Stomach (tissue), 9 donors: Measurements from ENCODE around the gene GIPC2. TPM values are rescaled to one million over a fixed set of nuclear protein-coding genes. Genes with fewer than 3 reads are reported as not detected.

Experiments used
- DNase-seq, 2 donors: peaks; one replicate each; pipeline versions ENCODE4 v3.0.0 to v3.0.0-alpha.2; 2013 to 2019
- H3K27ac ChIP-seq, 5 donors: fragments of 200-600 bp in 4 of 5; sonication (generic) in 4 of 5; one replicate each; pipeline ENCODE4 v1.5.1; 2013 to 2019; ENCODE audit warnings: mild to moderate bottlenecking in 1 of 5, moderate library complexity in 1 of 5
- H3K27me3 ChIP-seq, 3 donors: fragments of 200-600 bp; sonication (generic); one replicate each; pipeline ENCODE4 v1.5.1; 2017 to 2019; ENCODE audit warnings: mixed run types in 1 of 3
- H3K36me3 ChIP-seq, 4 donors: fragments of 200-600 bp; sonication (generic); 1 replicate in 3 of 4; 2 replicates in 1 of 4; pipeline ENCODE4 v1.5.1; 2016 to 2019
- H3K4me1 ChIP-seq, 4 donors: fragments of 200-600 bp; sonication (generic); one replicate each; pipeline ENCODE4 v1.5.1; 2016 to 2019
- H3K4me3 ChIP-seq, 4 donors: fragments of 200-600 bp; sonication (generic) in 3 of 4; one replicate each; pipeline ENCODE4 v1.5.1; 2016 to 2019; ENCODE audit warnings: mild to moderate bottlenecking in 1 of 4
- H3K9me3 ChIP-seq, 4 donors: fragments of 200-600 bp; sonication (generic); one replicate each; pipeline ENCODE4 v1.5.1; 2016 to 2019
- EP300 ChIP-seq: sonication (generic); formaldehyde crosslinking; IDR thresholded peaks from one replicate; pipeline ENCODE4 v1.6.1; 2017; ENCODE audit warnings: antibody characterized with exemption
- POLR2A ChIP-seq, 4 donors: fragments of 450-650 bp; IDR thresholded peaks; one replicate each; pipeline ENCODE4 v1.6.1; 2016; ENCODE audit warnings: antibody characterized with exemption in 4 of 4, control low read depth in 2 of 4, mild to moderate bottlenecking in 1 of 4, moderate library complexity in 1 of 4
- POLR2AphosphoS5 ChIP-seq, 3 donors: sonication (generic); formaldehyde crosslinking; IDR thresholded peaks; one replicate each; pipeline ENCODE4 v1.6.1; 2016; ENCODE audit warnings: antibody characterized with exemption in 3 of 3
- WGBS, 5 donors: extraction: QIAGEN DNeasy Blood & Tissue Kit in 3 of 5; methylation state at CpG; one replicate each; pipeline versions ENCODE4 v1.1.5 to v1.1.7; 2013 to 2018; 5-methylcytosine and 5-hydroxymethylcytosine counted together
- intact Hi-C: fragments of 100-400 bp; cut with DNase I; formaldehyde crosslinking; loops from one replicate; pipeline ENCODE4 v1.15.1; 2023; ENCODE audit warnings: low total_unique reads
- polyA plus RNA-seq, 3 donors: library from polyadenylated mRNA; stranded (reverse); fragments of 200-250 nt; gene quantifications; one replicate each; pipeline ENCODE4 v1.2.3, GENCODE V29; 2013
- total RNA-seq, 5 donors: library from RNA; depleted of rRNA; stranded (reverse); fragments of >200 nt; gene quantifications; one replicate each; pipeline versions ENCODE4 v1.1.0 to v1.2.3, GENCODE V29; 2014 to 2016
- TF ChIP-seq, protein P1 (sequence below), 7 experiments: fragments of 450-650 bp in 4 of 7; fragments of 200-600 bp in 3 of 7; sonication (generic) in 3 of 7; IDR thresholded peaks; one replicate each; pipeline ENCODE4 v1.5.1; 2016 to 2019; ENCODE audit warnings: antibody characterized with exemption in 7 of 7, control low read depth in 2 of 7, mild to moderate bottlenecking in 1 of 7
- donor health status: healthy with polysubstance abuse.
- donor health status: Bipolar disorder and iron deficiency.
- donor health status: healthy.

Gene GIPC2
- total and polyA plus RNA-seq, 8 donors, result 2.3 to 23.8 (median 5.2) TPM

DNA sequence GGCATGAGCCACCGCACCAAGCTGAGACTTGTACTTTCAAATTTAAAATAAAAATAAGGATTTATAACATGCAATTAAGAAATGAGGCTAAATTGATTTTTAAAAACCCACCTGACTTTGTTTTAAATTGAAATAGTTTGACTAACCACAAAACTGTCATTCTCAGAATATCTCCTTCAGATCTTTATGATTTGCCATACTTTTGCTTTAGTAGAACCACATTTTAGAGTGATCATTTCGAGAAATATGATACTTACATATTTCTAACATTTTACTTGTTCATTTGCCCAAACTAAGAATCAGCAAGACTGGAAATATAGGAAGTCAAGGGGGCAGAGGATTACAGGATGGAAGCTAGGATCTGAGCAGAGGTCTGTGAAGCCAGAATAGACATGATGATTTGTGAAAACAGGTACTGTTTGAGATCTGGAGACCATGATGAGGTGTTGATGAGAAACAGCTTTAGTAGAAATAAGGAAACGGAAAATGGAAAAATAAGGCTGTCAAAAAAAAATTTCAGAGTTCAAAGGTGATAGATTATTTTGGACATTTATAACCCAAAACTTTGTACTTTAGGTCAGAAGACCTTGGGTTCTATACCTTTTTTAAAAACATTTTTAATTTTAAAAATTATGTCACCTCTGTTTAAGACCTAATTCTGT, 44.8 kb downstream of the GIPC2 start:
- peaks cover 0 to 17% (median 7%) of the 10 kb centered on the region in 4 donors for H3K9me3 ChIP-seq
- 85 to 93% (median 92%) methylated on average over 3 of the region's 3 CpGs for WGBS, 5 donors
- intact Hi-C loops, result no loop called here
- TF ChIP-seq POLR2AphosphoS5 (IDR thresholded peaks at IDR 0.05), result no peak
- TF ChIP-seq, protein P1, sequence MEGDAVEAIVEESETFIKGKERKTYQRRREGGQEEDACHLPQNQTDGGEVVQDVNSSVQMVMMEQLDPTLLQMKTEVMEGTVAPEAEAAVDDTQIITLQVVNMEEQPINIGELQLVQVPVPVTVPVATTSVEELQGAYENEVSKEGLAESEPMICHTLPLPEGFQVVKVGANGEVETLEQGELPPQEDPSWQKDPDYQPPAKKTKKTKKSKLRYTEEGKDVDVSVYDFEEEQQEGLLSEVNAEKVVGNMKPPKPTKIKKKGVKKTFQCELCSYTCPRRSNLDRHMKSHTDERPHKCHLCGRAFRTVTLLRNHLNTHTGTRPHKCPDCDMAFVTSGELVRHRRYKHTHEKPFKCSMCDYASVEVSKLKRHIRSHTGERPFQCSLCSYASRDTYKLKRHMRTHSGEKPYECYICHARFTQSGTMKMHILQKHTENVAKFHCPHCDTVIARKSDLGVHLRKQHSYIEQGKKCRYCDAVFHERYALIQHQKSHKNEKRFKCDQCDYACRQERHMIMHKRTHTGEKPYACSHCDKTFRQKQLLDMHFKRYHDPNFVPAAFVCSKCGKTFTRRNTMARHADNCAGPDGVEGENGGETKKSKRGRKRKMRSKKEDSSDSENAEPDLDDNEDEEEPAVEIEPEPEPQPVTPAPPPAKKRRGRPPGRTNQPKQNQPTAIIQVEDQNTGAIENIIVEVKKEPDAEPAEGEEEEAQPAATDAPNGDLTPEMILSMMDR (IDR thresholded peaks at IDR 0.05), result no peak
- TF ChIP-seq POLR2A (IDR thresholded peaks at IDR 0.05), result no peak
- no peak for TF ChIP-seq EP300
- no peak overlapping the region for H3K4me3 ChIP-seq
- no peaks in the 10 kb centered on the region for H3K36me3 ChIP-seq
- H3K27ac ChIP-seq, result no peak overlapping the region
- no peaks in the 10 kb centered on the region for H3K27me3 ChIP-seq
- DNase-seq, result no peak
- no peaks in the 10 kb centered on the region for H3K4me1 ChIP-seq

DNA sequence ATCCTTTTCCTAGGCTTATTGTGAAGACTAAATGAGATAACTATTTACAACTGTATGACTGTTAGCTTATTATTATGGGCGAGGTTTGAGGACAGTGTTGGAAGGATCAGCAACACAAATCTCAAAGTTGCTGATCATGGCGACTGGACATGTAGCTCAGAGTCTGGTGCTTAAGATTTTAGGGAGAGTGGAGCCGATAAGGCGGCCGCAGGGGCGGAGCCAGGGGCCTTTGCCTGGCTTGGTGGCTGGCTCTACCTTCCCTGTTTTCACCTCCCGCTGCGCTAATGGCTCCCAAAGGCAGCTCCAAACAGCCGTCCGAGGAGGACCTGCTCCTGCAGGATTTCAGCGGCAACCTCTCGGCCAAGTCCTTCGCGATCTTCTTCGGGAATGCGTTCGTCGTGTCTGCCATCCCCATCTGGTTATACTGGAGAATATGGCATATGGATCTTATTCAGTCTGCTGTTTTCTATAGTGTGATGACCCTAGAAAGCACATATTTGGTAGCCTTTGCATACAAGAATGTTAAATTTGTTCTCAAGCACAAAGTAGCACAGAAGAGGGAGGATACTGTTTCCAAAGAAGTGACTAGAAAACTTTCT, 45.5 kb downstream of the GIPC2 start:
- H3K4me1 ChIP-seq, result no peaks in the 10 kb centered on the region
- TF ChIP-seq EP300 (no peak), POLR2A (IDR thresholded peaks at IDR 0.05) (no peak), POLR2AphosphoS5 (IDR thresholded peaks at IDR 0.05) (no peak)
- TF ChIP-seq, protein P1 (IDR thresholded peaks at IDR 0.05), result no peak
- H3K27ac ChIP-seq, result no peak overlapping the region
- peaks cover 0 to 12% (median 7%) of the 10 kb centered on the region in 4 donors for H3K9me3 ChIP-seq
- intact Hi-C loops, result no loop called here
- H3K4me3 ChIP-seq, result no peak overlapping the region
- 91 to 93% (median 92%) methylated on average over 18 of the region's 18 CpGs for WGBS, 5 donors
- H3K36me3 ChIP-seq, result no peaks in the 10 kb centered on the region
- no peaks in the 10 kb centered on the region for H3K27me3 ChIP-seq
- DNase-seq, result no peak

DNA sequence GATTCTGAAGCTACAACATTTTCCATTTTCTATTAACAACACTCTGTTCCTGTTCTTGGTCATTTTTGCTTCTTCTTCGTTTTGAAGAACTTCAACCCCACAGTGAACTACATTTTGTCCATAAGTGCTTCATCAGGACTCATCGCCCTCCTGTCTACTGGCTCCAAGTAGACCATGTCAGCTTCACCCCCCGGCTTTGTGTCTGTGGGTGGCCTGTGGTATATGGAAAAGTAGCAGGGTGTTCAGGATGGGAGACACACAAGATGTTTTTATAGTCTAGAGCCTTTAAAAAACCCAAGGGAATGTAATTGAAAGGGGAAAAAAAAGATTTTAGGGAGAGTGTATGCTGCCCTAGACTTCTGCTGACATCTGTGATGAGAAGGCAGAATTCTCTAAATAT, 46.1 kb downstream of the GIPC2 start:
- Histone ChIP-seq H3K27ac (no peak overlapping the region), H3K36me3 (no peaks in the 10 kb centered on the region), H3K27me3 (no peaks in the 10 kb centered on the region), H3K4me3 (no peak overlapping the region), H3K4me1 (no peaks in the 10 kb centered on the region), H3K9me3 (peaks cover 0 to 7% (median 3%) of the 10 kb centered on the region in 4 donors)
- WGBS, 5 donors, result 89 to 98% (median 91%) methylated on average over 3 of the region's 3 CpGs
- TF ChIP-seq POLR2AphosphoS5 (IDR thresholded peaks at IDR 0.05) (no peak), POLR2A (IDR thresholded peaks at IDR 0.05) (no peak), EP300 (no peak)
- TF ChIP-seq, protein P1 (IDR thresholded peaks at IDR 0.05), result no peak
- intact Hi-C loops, result no loop called here
- no peak for DNase-seq

DNA sequence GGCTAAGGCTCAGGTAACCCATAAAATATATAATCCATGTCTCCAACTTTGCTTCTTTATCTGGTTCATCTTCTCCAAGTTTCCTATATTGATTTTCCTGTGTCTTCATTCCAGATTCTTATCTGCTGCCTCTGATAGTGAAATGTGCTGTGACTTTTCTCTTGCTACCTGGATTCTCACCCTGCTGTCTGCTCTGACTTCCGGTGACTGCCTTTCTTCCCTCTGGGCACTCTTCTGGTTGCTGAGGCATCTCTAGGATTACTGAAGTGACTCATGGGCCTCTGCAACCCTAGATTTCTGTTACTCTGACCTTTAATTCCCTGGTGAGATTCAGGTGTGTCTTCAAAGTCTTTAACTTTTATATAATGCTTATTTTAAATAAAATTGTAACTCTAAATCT, 46.9 kb downstream of the GIPC2 start:
- no peaks in the 10 kb centered on the region for H3K4me1 ChIP-seq
- no peaks in the 10 kb centered on the region for H3K9me3 ChIP-seq
- H3K27me3 ChIP-seq, result no peaks in the 10 kb centered on the region
- intact Hi-C loops, result no loop called here
- 87 to 100% (median 92%) methylated on average over 1 of the region's 1 CpG for WGBS, 5 donors
- H3K36me3 ChIP-seq, result no peaks in the 10 kb centered on the region
- TF ChIP-seq POLR2A (IDR thresholded peaks at IDR 0.05) (no peak), EP300 (no peak), POLR2AphosphoS5 (IDR thresholded peaks at IDR 0.05) (no peak)
- TF ChIP-seq, protein P1 (IDR thresholded peaks at IDR 0.05), result no peak
- DNase-seq, result no peak
- H3K4me3 ChIP-seq, result no peak overlapping the region
- no peak overlapping the region for H3K27ac ChIP-seq
